COLO668 (cell line): ENCODE data around the gene IFRD1.

Source experiments
- DNase-seq: peaks from one replicate; lab custom pipeline; 2025; ENCODE audit not compliant: unreplicated experiment; lab: John Stamatoyannopoulos, UW

Gene IFRD1

GRCh38 chr7:112449902-112450806 lies at the start of gene IFRD1:
Gene IFRD1 (plus strand): TSS chr7:112450460. CDS start chr7:112450689, 229 bp downstream.
- peak; percentile 99 for DNase-seq

- DNase-seq: no peak
These were observed 45.9 kb upstream of the IFRD1 start for GRCh38 chr7:112404321-112404720.

- no peak for DNase-seq
These were observed 45.0 kb upstream of the IFRD1 start for GRCh38 chr7:112405286-112405685.

GRCh38 chr7:112407261-112407660 lies 43.0 kb upstream of the IFRD1 start:
- DNase-seq: no peak

- no peak for DNase-seq
These were observed 40.2 kb upstream of the IFRD1 start for GRCh38 chr7:112410092-112410491.

- DNase-seq: no peak
These were observed 39.0 kb upstream of the IFRD1 start for GRCh38 chr7:112411186-112411795.

GRCh38 chr7:112414855-112415490 lies 35.3 kb upstream of the IFRD1 start:
- no peak for DNase-seq

GRCh38 chr7:112416127-112416526 lies 34.1 kb upstream of the IFRD1 start:
- DNase-seq: no peak

GRCh38 chr7:112419543-112420130 lies 30.6 kb upstream of the IFRD1 start:
- no peak for DNase-seq

- DNase-seq: peak; percentile 61
These were observed 29.9 kb upstream of the IFRD1 start for GRCh38 chr7:112420236-112420861.

GRCh38 chr7:112421666-112422486 lies 28.4 kb upstream of the IFRD1 start:
- DNase-seq: no peak

GRCh38 chr7:112422842-112423496 lies 27.3 kb upstream of the IFRD1 start:
- peak; percentile 78 for DNase-seq

GRCh38 chr7:112423987-112424386 lies 26.3 kb upstream of the IFRD1 start:
- no peak for DNase-seq

GRCh38 chr7:112427984-112428383 lies 22.3 kb upstream of the IFRD1 start:
- no peak for DNase-seq

- no peak for DNase-seq
These were observed 21.5 kb upstream of the IFRD1 start for GRCh38 chr7:112428715-112429114.

GRCh38 chr7:112430649-112431048 lies 19.6 kb upstream of the IFRD1 start:
- DNase-seq: no peak

GRCh38 chr7:112431803-112432202 lies 18.5 kb upstream of the IFRD1 start:
- DNase-seq: no peak

GRCh38 chr7:112433289-112433688 lies 17.0 kb upstream of the IFRD1 start:
- no peak for DNase-seq

- no peak for DNase-seq
These were observed 13.2 kb upstream of the IFRD1 start for GRCh38 chr7:112437072-112437471.

- DNase-seq: no peak
These were observed 10.8 kb upstream of the IFRD1 start for GRCh38 chr7:112439476-112439875.
